Measurements from ENCODE around the gene SP100. TPM values are rescaled to one million over a fixed set of nuclear protein-coding genes. Genes with fewer than 3 reads are reported as not detected.
"Not testable (repeated sequence)": the region's sequence is repeated elsewhere in the genome, so short reads cannot be mapped to it uniquely, and the experiment has no call there.

The SP100 gene
- total RNA-seq, 1 donor from 2014 or later, result 82.0 TPM

DNA sequence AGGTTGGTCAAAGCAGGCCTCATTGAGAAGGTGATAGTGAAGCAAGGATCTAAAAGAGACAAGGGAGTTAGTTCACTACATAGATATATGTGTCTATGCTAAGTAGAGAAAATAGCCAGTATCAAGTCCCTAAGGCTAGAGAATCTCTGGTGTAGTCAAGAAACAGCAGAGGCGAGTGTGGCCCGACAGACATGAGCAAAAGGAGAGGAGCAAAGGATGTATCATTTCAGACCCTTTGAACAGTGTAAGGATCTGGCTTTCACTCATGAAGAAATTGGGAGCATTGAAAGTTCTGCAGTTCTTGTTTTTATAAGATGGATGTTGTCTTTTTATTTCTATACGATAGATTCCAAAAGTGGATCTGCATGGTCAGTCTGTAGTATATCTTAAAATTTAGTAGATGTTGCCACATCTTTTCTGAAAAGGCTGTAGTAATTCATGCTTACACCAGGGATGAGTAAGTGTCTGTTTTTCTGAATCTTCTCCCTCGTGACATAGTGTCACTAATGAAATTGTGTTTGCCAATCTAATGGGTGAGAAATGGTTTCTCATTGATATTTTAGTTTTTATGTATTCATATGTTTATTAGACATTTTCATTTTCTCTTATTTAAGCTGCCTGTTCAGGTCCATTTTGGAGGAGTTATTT is 18.8 kb downstream of the SP100 start:
- TF ChIP-seq, protein P1, sequence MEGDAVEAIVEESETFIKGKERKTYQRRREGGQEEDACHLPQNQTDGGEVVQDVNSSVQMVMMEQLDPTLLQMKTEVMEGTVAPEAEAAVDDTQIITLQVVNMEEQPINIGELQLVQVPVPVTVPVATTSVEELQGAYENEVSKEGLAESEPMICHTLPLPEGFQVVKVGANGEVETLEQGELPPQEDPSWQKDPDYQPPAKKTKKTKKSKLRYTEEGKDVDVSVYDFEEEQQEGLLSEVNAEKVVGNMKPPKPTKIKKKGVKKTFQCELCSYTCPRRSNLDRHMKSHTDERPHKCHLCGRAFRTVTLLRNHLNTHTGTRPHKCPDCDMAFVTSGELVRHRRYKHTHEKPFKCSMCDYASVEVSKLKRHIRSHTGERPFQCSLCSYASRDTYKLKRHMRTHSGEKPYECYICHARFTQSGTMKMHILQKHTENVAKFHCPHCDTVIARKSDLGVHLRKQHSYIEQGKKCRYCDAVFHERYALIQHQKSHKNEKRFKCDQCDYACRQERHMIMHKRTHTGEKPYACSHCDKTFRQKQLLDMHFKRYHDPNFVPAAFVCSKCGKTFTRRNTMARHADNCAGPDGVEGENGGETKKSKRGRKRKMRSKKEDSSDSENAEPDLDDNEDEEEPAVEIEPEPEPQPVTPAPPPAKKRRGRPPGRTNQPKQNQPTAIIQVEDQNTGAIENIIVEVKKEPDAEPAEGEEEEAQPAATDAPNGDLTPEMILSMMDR (IDR thresholded peaks at IDR 0.05), result no peak
- H3K4me1 ChIP-seq, result peaks cover 0 to 1% of the 10 kb centered on the region in 2 donors
- intact Hi-C loops (cut with DNase I), result no loop called here
- H3K27ac ChIP-seq, result no peak overlapping the region
- H3K9me3 ChIP-seq, result peaks cover 0 to 9% of the 10 kb centered on the region in 2 donors
- peaks cover 7 to 24% of the 10 kb centered on the region in 2 donors for H3K36me3 ChIP-seq
- no peak overlapping the region for H3K4me3 ChIP-seq
- no peaks in the 10 kb centered on the region for H3K27me3 ChIP-seq
- DNase-seq (ENCODE audit: low spot score in 2 of 2), result no peak

- TF ChIP-seq, protein P1 (IDR thresholded peaks at IDR 0.05), result no peak
- intact Hi-C loops (cut with DNase I), result no loop called here
- Histone ChIP-seq H3K27ac (no peak overlapping the region), H3K9me3 (peaks cover 0 to 6% of the 10 kb centered on the region in 2 donors), H3K4me1 (peaks cover 0 to 3% of the 10 kb centered on the region in 2 donors), H3K4me3 (no peak overlapping the region), H3K27me3 (no peaks in the 10 kb centered on the region), H3K36me3 (peaks cover under 1 to 18% of the 10 kb centered on the region in 2 donors)
- no peak for DNase-seq (ENCODE audit: low spot score in 2 of 2)
Observed at GRCh38 chr2:230435431-230435830, 19.4 kb downstream of the SP100 start.

GRCh38 chr2:230439121-230439520 is 23.1 kb downstream of the SP100 start:
- H3K36me3 ChIP-seq, result peaks cover under 1 to 22% of the 10 kb centered on the region in 2 donors
- H3K4me3 ChIP-seq; H3K9me3 ChIP-seq; DNase-seq (ENCODE audit: low spot score in 2 of 2); intact Hi-C loops (cut with DNase I); H3K27me3 ChIP-seq: not testable (repeated sequence)
- peaks cover 0 to 26% of the 10 kb centered on the region in 2 donors for H3K4me1 ChIP-seq
- peak overlapping the region in 1 of 2 donors; percentile 13 for H3K27ac ChIP-seq

GRCh38 chr2:230439590-230439989 is 23.6 kb downstream of the SP100 start:
- DNase-seq (ENCODE audit: low spot score in 2 of 2), result no peak
- no peaks in the 10 kb centered on the region for H3K27me3 ChIP-seq
- H3K4me1 ChIP-seq, result peaks cover 0 to 26% of the 10 kb centered on the region in 2 donors
- no peak overlapping the region for H3K4me3 ChIP-seq
- H3K36me3 ChIP-seq, result peaks cover 5 to 27% of the 10 kb centered on the region in 2 donors
- intact Hi-C loops (cut with DNase I), result no loop called here
- H3K27ac ChIP-seq, result peak overlapping the region in 1 of 2 donors; percentile 13
- TF ChIP-seq, protein P1 (IDR thresholded peaks at IDR 0.05), result no peak
- H3K9me3 ChIP-seq, result peaks cover 0 to 6% of the 10 kb centered on the region in 2 donors

DNA sequence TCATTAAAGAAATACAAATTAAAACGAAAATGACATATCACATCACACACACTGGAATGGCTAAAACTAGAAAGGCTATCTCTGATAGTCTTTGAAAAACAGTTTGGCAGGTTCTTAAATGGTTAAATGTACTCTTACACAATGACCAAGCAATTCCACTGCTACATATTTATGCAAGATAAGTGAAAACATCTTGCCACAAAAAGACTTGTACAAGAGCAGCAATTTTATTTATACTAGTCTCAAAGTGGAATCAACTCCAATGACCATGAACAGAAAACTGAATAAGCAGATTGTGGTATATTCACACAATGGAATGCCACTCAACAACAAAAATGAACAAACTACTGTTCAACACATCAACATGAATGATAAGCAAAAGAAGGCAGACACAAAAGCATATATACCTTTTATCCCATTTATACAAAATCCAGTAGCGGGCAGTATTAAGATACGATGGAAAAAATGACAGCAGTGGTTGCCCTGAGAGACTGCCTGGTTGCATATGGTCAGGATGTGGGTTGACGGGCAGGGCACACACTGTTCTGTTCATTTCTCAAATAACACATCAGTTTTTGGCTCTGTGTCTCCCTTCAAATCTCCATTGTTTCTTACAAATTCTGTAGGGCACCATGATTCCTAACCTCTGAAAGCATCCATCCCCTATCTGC is 25.4 kb downstream of the SP100 start:
- H3K9me3 ChIP-seq, result no peaks in the 10 kb centered on the region
- peak in 1 of 2 donors; percentile 72 for DNase-seq (ENCODE audit: low spot score in 2 of 2)
- intact Hi-C loops (cut with DNase I), result no loop called here
- H3K36me3 ChIP-seq, result peaks cover 11 to 35% of the 10 kb centered on the region in 2 donors
- peak overlapping the region; percentile 20 to 34 for H3K27ac ChIP-seq
- no peak overlapping the region for H3K4me3 ChIP-seq
- H3K27me3 ChIP-seq, result no peaks in the 10 kb centered on the region
- TF ChIP-seq, protein P1 (IDR thresholded peaks at IDR 0.05), result no peak
- H3K4me1 ChIP-seq, result peaks cover 0 to 26% of the 10 kb centered on the region in 2 donors

DNA sequence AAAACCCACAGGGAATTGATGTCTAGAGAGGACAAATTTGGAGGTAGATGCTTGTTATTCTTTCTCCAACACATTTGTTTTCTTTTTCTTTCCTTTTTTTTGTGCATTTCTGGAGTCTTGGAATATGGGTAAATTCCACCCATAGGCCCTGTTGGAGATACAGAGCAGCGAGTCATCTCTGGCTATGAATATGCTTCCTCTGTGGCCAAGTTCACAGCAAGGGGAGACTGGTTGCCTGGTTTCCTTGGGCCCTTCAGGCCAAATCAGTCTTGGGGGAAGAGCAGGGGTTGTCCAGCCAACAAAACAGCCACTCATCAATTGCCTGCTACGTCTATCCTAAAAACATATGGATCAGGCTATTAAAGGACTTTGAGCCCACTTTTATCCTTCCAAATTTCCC is 27.5 kb downstream of the SP100 start:
- TF ChIP-seq, protein P1 (IDR thresholded peaks at IDR 0.05), result no peak
- no peak for DNase-seq (ENCODE audit: low spot score in 2 of 2)
- intact Hi-C loops (cut with DNase I), result no loop called here
- peaks cover 0 to 26% of the 10 kb centered on the region in 2 donors for H3K4me1 ChIP-seq
- peak overlapping the region; percentile 2 to 22 for H3K27ac ChIP-seq
- H3K4me3 ChIP-seq, result no peak overlapping the region
- H3K36me3 ChIP-seq, result peaks cover 28 to 52% of the 10 kb centered on the region in 2 donors
- no peaks in the 10 kb centered on the region for H3K9me3 ChIP-seq
- no peaks in the 10 kb centered on the region for H3K27me3 ChIP-seq
